Ascending aorta (tissue), 2 donors: Measurements from ENCODE around the gene LUZP2. TPM values are rescaled to one million over a fixed set of nuclear protein-coding genes. Genes with fewer than 3 reads are reported as not detected.

Source experiments
- DNase-seq, 2 donors: peaks; one replicate each; pipeline ENCODE4 v3.0.0-alpha.2; 2019; ENCODE audit warnings: low spot score in 2 of 2
- H3K27ac ChIP-seq, 2 donors: fragments of 200-600 bp; sonication (generic); one replicate each; pipeline ENCODE4 v1.5.1; 2016 to 2017; ENCODE audit warnings: mild to moderate bottlenecking in 1 of 2
- H3K27me3 ChIP-seq: fragments of 200-600 bp; sonication (generic); one replicate; pipeline ENCODE4 v1.5.1; 2017
- H3K36me3 ChIP-seq, 2 donors: fragments of 200-600 bp; sonication (generic); one replicate each; pipeline ENCODE4 v1.5.1; 2016
- H3K4me1 ChIP-seq, 2 donors: fragments of 200-600 bp; sonication (generic); one replicate each; pipeline ENCODE4 v1.5.1; 2016 to 2017; ENCODE audit warnings: mild to moderate bottlenecking in 1 of 2
- H3K4me3 ChIP-seq, 2 donors: fragments of 200-600 bp; sonication (generic); one replicate each; pipeline ENCODE4 v1.5.1; 2016 to 2017; ENCODE audit warnings: mild to moderate bottlenecking in 1 of 2
- H3K9me3 ChIP-seq, 2 donors: fragments of 200-600 bp; sonication (generic); one replicate each; pipeline ENCODE4 v1.5.1; 2016
- CTCF ChIP-seq, 3 experiments: fragments of 200-600 bp in 2 of 3; fragments of 450-650 bp in 1 of 3; sonication (generic) in 2 of 3; IDR thresholded peaks; one replicate each; pipeline ENCODE4 v1.5.1; 2016 to 2019; ENCODE audit warnings: antibody characterized with exemption in 3 of 3, mild to moderate bottlenecking in 1 of 3, moderate library complexity in 1 of 3
- intact Hi-C: fragments of 100-400 bp; cut with DNase I; formaldehyde crosslinking; loops from one replicate; pipeline ENCODE4 v1.15.1; 2023
- total RNA-seq: library from RNA; depleted of rRNA; stranded (reverse); fragments of >200 nt; gene quantifications from one replicate; pipeline ENCODE4 v1.1.0, GENCODE V29; 2016

LUZP2 gene
- total RNA-seq, 1 donor from 2014 or later = 0.11 TPM

GRCh38 chr11:24478718-24479117 lies 18.1 kb upstream of the LUZP2 start:
- H3K9me3 ChIP-seq = peaks cover 0 to 7% of the 10 kb centered on the region in 2 donors
- intact Hi-C loops = no loop called here

DNA sequence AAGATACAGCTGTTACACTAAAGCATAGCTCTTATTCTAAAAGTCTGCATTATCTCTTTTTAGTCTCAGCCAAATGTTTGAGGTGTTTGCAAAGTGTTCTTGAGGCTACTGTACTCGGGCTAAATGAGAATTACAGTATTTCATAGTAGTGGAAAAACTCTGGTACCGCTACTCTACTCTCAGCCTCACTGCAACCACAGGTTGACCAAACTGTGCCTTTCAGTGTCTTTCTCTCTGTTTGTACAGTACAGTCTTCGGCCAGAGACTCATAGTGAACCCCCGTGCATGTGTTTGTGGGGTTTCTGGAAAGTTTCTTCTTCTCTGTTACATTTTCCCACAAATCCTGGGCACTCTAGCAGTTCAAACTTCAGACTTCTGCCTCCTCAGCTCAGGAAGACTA lies 7.4 kb upstream of the LUZP2 start:
- DNase-seq = no peak
- no peak for TF ChIP-seq CTCF (IDR thresholded peaks at IDR 0.05)
- no peaks in the 10 kb centered on the region for H3K9me3 ChIP-seq
- H3K4me3 ChIP-seq = no peak overlapping the region
- no peaks in the 10 kb centered on the region for H3K4me1 ChIP-seq
- intact Hi-C loops = no loop called here
- H3K27ac ChIP-seq = no peak overlapping the region
- no peaks in the 10 kb centered on the region for H3K27me3 ChIP-seq
- no peaks in the 10 kb centered on the region for H3K36me3 ChIP-seq

More at GRCh38 chr11:24478718-24479117, 18.1 kb upstream of the LUZP2 start:
- Histone ChIP-seq H3K36me3 (no peaks in the 10 kb centered on the region), H3K4me3 (no peak overlapping the region), H3K27me3 (no peaks in the 10 kb centered on the region), H3K4me1 (no peaks in the 10 kb centered on the region), H3K27ac (no peak overlapping the region)
- no peak for DNase-seq
- TF ChIP-seq CTCF (IDR thresholded peaks at IDR 0.05) = no peak

DNA sequence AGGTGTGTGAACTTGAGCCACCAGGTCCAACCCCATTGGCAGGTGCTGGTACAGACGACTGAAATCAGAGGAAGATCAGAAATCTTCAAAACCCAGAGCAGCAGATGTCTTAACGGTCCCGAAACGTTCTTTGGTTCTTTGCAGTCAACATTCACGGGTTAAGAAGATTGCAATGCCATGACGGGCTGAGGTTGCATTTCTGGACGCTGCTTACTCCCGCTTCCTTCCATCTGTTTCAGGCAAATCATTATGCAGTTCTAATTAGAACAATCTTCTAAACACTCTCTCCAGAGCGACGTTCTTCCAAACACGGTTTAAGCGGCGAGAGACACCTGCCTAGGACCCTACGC lies 492 bp upstream of the LUZP2 start:
- TF ChIP-seq CTCF (IDR thresholded peaks at IDR 0.05) = no peak
- Histone ChIP-seq H3K27me3 (no peaks in the 10 kb centered on the region), H3K36me3 (no peaks in the 10 kb centered on the region), H3K4me3 (peak overlapping the region; percentile 44 to 48), H3K9me3 (no peaks in the 10 kb centered on the region), H3K4me1 (peaks cover 0 to 3% of the 10 kb centered on the region in 2 donors), H3K27ac (no peak overlapping the region)
- DNase-seq = no peak
- intact Hi-C loops = no loop called here

DNA sequence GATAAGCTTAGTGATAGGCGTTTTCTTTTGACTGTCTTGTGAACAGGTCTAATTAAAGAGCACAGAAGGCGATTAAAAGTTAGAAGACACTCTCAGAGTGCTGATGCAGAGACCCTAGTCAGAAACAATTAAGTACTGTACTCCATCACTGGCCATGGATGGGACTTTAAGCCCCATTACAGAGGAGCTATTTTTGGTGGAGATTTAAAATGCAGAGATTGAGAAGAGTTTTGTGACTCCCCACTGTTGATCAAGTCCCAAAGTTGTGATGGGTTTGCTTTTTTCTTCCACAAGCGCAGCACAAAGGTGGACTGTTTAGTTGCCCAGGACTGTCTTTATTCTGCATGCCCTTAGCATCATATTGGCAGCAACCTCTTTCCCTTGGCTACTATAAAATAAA lies 978 bp downstream of the LUZP2 start:
- DNase-seq = no peak
- Histone ChIP-seq H3K4me3 (no peak overlapping the region), H3K27ac (no peak overlapping the region), H3K36me3 (no peaks in the 10 kb centered on the region), H3K27me3 (no peaks in the 10 kb centered on the region), H3K9me3 (no peaks in the 10 kb centered on the region), H3K4me1 (peaks cover 0 to 3% of the 10 kb centered on the region in 2 donors)
- intact Hi-C loops = no loop called here
- no peak for TF ChIP-seq CTCF (IDR thresholded peaks at IDR 0.05)

- no peaks in the 10 kb centered on the region for H3K27me3 ChIP-seq
- no peak for DNase-seq
- TF ChIP-seq CTCF (IDR thresholded peaks at IDR 0.05) = no peak
- H3K4me3 ChIP-seq = no peak overlapping the region
- no peaks in the 10 kb centered on the region for H3K36me3 ChIP-seq
- no peaks in the 10 kb centered on the region for H3K4me1 ChIP-seq
- intact Hi-C loops = no loop called here
- H3K27ac ChIP-seq = no peak overlapping the region
- no peaks in the 10 kb centered on the region for H3K9me3 ChIP-seq
Observed at GRCh38 chr11:24502425-24502824, 5.6 kb downstream of the LUZP2 start.

GRCh38 chr11:24509114-24509513 lies 12.3 kb downstream of the LUZP2 start:
- Histone ChIP-seq H3K4me1 (no peaks in the 10 kb centered on the region), H3K27ac (no peak overlapping the region), H3K36me3 (no peaks in the 10 kb centered on the region), H3K9me3 (no peaks in the 10 kb centered on the region), H3K4me3 (no peak overlapping the region), H3K27me3 (no peaks in the 10 kb centered on the region)
- intact Hi-C loops = no loop called here
- TF ChIP-seq CTCF (IDR thresholded peaks at IDR 0.05) = no peak
- no peak for DNase-seq
